PC-9 (cell line): ENCODE data around the gene CLEC4M. TPM values are rescaled to one million over a fixed set of nuclear protein-coding genes. Genes with fewer than 3 reads are reported as not detected.
"Not testable (repeated sequence)": the region's sequence is repeated elsewhere in the genome, so short reads cannot be mapped to it uniquely, and the experiment has no call there.

ENCODE experiments used
- BruUV-seq: library from RNA; stranded (reverse); fragments of 400-500 nt; replicated peaks from 2 replicates; lab custom pipeline; 2021; lab: Mats Ljungman, UMichigan
- CTCF ChIA-PET: fragments of 300-600 bp; sonication (Branson Sonifier 250); formaldehyde crosslinking; loops from one replicate; lab custom pipeline; 2022; ENCODE audit warnings: antibody characterized with exemption; lab: Charles Lee
- POLR2A ChIA-PET: fragments of 300-600 bp; sonication (Branson Sonifier 250); formaldehyde crosslinking; loops from one replicate; lab custom pipeline; 2022; ENCODE audit warnings: antibody characterized with exemption; ENCODE audit not compliant: unreplicated experiment; lab: Charles Lee
- DNase-seq, 2 experiments: peaks; one replicate each; pipeline versions ENCODE4 v3.0.0 to v3.0.0-alpha.2; 2015 to 2022; ENCODE audit warnings: mixed read lengths in 1 of 2
- H2AFZ ChIP-seq: fragments of 200-600 bp; sonication (generic); 2 replicates; pipeline ENCODE4 v1.8.1; 2017; ENCODE audit warnings: antibody characterized with exemption
- H3F3A ChIP-seq: fragments of 200-600 bp; sonication (generic); 2 replicates; pipeline ENCODE4 v1.8.1; 2017; ENCODE audit warnings: antibody characterized with exemption, mild to moderate bottlenecking, low read depth; ENCODE audit not compliant: insufficient read depth
- H3K27ac ChIP-seq: fragments of 200-600 bp; sonication (generic); 2 replicates; pipeline ENCODE4 v1.6.1; 2016; ENCODE audit warnings: mixed run types
- H3K27me3 ChIP-seq: fragments of 200-600 bp; sonication (generic); 2 replicates; pipeline ENCODE4 v1.6.1; 2016; ENCODE audit warnings: low read depth, mixed run types; ENCODE audit not compliant: insufficient read depth
- H3K36me3 ChIP-seq: fragments of 200-600 bp; sonication (generic); 2 replicates; pipeline ENCODE4 v1.6.1; 2016; ENCODE audit warnings: low read depth, mixed run types
- H3K4me1 ChIP-seq: fragments of 200-600 bp; sonication (generic); replicated peaks from 2 replicates; pipeline ENCODE4 v1.6.1; 2016; ENCODE audit warnings: mixed run types; ENCODE audit not compliant: insufficient read depth
- H3K4me2 ChIP-seq: fragments of 200-600 bp; sonication (generic); 2 replicates; pipeline ENCODE4 v1.6.1; 2017; ENCODE audit warnings: mixed run types
- H3K4me3 ChIP-seq: fragments of 200-600 bp; sonication (generic); 2 replicates; pipeline ENCODE4 v1.6.1; 2016; ENCODE audit warnings: mixed run types
- H3K79me2 ChIP-seq: fragments of 200-600 bp; sonication (generic); 2 replicates; pipeline ENCODE4 v1.6.1; 2017; ENCODE audit warnings: low read depth, mixed run types
- H3K9me2 ChIP-seq: fragments of 200-600 bp; sonication (generic); 2 replicates; pipeline ENCODE4 v1.8.1; 2017; ENCODE audit warnings: mild to moderate bottlenecking; ENCODE audit not compliant: insufficient read depth
- H3K9me3 ChIP-seq: fragments of 200-600 bp; sonication (generic); 2 replicates; pipeline ENCODE4 v1.8.1; 2016; ENCODE audit warnings: low read depth; ENCODE audit not compliant: insufficient read depth
- H4K20me1 ChIP-seq: fragments of 200-600 bp; sonication (generic); 2 replicates; pipeline ENCODE4 v1.8.1; 2017; ENCODE audit not compliant: insufficient read depth
- EZH2 ChIP-seq: fragments of 200-600 bp; sonication (generic); IDR thresholded peaks from 2 replicates; pipeline ENCODE4 v1.8.0; 2017; ENCODE audit warnings: antibody characterized with exemption, low read depth
- intact Hi-C: fragments of 100-400 bp; cut with micrococcal nuclease; formaldehyde crosslinking; loops from one replicate; pipeline ENCODE4 v1.10.0; 2022; ENCODE audit not compliant: unreplicated experiment
- total RNA-seq: library from RNA; stranded (reverse); gene quantifications from 2 replicates; pipeline ENCODE4 v1.2.3, GENCODE V29; 2021
- TF ChIP-seq, protein P1 (sequence below): fragments of 200-600 bp; sonication (generic); conservative IDR thresholded peaks from 2 replicates; pipeline ENCODE4 v1.6.1; 2017; ENCODE audit warnings: mixed run types, antibody characterized with exemption, mild to moderate bottlenecking, moderate library complexity

Gene CLEC4M
- total RNA-seq, 1 experiment from 2014 or later = not detected

DNA sequence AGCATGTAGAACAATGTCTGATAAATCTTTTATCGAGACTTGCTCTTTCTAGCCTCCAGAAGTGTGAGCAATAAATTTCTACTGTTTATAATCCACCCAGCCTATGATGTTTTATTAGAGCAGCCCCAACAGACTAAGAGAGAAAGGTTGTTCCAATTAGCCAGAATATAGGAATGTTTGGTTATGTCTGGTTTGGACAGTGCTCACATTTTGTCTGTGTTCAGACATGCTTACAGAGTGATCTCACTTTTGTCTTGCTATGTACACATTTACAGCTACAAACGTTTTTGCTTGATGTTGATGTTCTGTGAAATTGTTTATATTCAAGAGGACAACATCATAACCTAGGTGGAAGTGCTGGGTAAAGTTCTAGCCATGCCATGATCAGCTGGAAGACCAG, 48.9 kb downstream of the CLEC4M start:
- peaks cover 32% of the 10 kb centered on the region for H3F3A ChIP-seq
- H3K79me2 ChIP-seq = no peaks in the 10 kb centered on the region
- no peak for DNase-seq
- no peak overlapping the region for H2AFZ ChIP-seq
- H3K9me3 ChIP-seq = no peaks in the 10 kb centered on the region
- no peak overlapping the region for H3K27ac ChIP-seq
- no peaks in the 10 kb centered on the region for H3K9me2 ChIP-seq
- H3K4me1 ChIP-seq = peaks cover 32% of the 10 kb centered on the region
- ChIA-PET CTCF (no interaction called here), POLR2A (no interaction called here)
- TF ChIP-seq, protein P1, sequence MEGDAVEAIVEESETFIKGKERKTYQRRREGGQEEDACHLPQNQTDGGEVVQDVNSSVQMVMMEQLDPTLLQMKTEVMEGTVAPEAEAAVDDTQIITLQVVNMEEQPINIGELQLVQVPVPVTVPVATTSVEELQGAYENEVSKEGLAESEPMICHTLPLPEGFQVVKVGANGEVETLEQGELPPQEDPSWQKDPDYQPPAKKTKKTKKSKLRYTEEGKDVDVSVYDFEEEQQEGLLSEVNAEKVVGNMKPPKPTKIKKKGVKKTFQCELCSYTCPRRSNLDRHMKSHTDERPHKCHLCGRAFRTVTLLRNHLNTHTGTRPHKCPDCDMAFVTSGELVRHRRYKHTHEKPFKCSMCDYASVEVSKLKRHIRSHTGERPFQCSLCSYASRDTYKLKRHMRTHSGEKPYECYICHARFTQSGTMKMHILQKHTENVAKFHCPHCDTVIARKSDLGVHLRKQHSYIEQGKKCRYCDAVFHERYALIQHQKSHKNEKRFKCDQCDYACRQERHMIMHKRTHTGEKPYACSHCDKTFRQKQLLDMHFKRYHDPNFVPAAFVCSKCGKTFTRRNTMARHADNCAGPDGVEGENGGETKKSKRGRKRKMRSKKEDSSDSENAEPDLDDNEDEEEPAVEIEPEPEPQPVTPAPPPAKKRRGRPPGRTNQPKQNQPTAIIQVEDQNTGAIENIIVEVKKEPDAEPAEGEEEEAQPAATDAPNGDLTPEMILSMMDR = no peak
- no peak for TF ChIP-seq EZH2
- no peak overlapping the region for H3K4me2 ChIP-seq
- H4K20me1 ChIP-seq = no peaks in the 10 kb centered on the region
- no TSS peak for BruUV-seq
- H3K4me3 ChIP-seq = no peak overlapping the region
- H3K27me3 ChIP-seq = no peaks in the 10 kb centered on the region
- intact Hi-C loops = no loop called here
- no peaks in the 10 kb centered on the region for H3K36me3 ChIP-seq

DNA sequence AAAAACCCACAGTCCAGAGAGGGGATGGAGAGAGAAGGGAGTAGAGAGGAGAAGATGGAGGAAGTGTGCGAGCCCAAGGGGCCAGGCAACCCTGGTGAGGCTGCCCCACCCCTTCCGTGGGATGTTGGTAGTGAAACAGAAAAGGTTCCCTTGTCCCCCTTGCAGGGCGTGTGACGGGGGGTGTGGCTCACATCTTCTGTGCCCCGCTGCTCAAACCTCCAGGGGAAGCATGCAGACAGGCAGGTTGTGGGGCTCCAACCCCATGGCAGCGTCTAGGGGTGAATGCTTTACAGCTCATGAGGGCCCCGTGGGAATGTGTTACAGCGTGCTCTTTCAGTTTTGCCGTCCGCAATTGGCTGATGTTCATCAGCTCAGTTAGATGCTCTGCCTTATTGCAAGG, 52.3 kb downstream of the CLEC4M start:
- no peak overlapping the region; the same call in 1 of the 2 replicates for H3K4me2 ChIP-seq
- H4K20me1 ChIP-seq = no peaks in the 10 kb centered on the region
- TF ChIP-seq, protein P1 = no peak
- TF ChIP-seq EZH2 = no peak
- no peak for DNase-seq
- no peak overlapping the region for H3K27ac ChIP-seq
- BruUV-seq = no TSS peak
- H3K27me3 ChIP-seq = no peaks in the 10 kb centered on the region
- no peaks in the 10 kb centered on the region for H3K36me3 ChIP-seq
- no peaks in the 10 kb centered on the region for H3K79me2 ChIP-seq
- no peaks in the 10 kb centered on the region for H3K9me2 ChIP-seq
- H3F3A ChIP-seq = 0 out of 2 replicates have a peak, but pooled peaks cover 8% of the 10 kb centered on the region
- intact Hi-C loops = no loop called here
- POLR2A ChIA-PET = no interaction called here
- no peaks in the 10 kb centered on the region for H3K9me3 ChIP-seq
- H3K4me3 ChIP-seq = no peak overlapping the region
- H3K4me1 ChIP-seq = peaks cover 7% of the 10 kb centered on the region; the same call in 1 of the 2 replicates
- CTCF ChIA-PET = interaction anchor here (0.5 kb wide), 1 partner anchor 41 kb away, joined by 4 read pairs; no protein-coding TSS in a partner anchor
- H2AFZ ChIP-seq = no peak overlapping the region

DNA sequence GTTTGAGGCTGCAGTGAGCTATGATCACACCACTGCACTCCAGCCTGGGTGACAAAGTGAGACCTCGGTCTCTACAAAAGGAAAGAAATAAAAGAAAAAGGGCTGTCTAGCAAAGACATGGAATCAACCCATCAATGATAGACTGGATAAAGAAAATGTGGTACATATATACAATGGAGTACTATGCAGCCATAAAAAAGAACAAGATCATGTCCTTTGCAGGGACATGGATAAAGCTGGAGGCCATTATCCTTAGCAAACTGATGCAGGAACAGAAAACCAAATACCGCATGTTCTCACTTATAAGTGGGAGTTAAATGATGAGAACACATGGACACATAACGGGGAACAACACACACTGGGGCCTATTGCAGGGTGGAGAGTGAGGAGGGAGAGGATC, 53.0 kb downstream of the CLEC4M start:
- DNase-seq, H3K27ac ChIP-seq, H3K9me2 ChIP-seq, H3K4me2 ChIP-seq, intact Hi-C loops, BruUV-seq, POLR2A ChIA-PET, H3K4me1 ChIP-seq, H3K36me3 ChIP-seq, H3K9me3 ChIP-seq, CTCF ChIA-PET, H3K4me3 ChIP-seq, H3K79me2 ChIP-seq, H3F3A ChIP-seq, H2AFZ ChIP-seq, H3K27me3 ChIP-seq, H4K20me1 ChIP-seq: not testable (repeated sequence)

DNA sequence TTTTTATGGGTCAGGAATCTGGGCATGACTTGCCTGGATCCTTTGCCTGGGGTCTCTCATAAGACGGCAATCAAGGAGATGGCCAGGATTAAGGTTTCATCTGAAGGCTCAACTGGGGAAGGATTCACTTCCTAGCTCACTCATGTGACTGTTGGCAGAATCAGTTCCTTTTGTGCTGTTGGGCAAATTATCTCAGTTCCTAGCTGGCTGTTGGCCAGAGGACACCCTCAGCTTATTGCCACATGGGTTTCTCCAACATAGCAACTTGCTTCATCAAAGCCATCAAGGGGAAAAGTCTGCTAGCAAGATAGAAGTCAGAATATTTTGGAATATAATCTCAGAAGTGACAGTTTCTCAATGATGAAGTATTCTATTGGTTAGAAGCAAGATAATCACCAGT, 54.8 kb downstream of the CLEC4M start:
- Histone ChIP-seq H3K36me3 (no peaks in the 10 kb centered on the region), H3K4me2 (no peak overlapping the region), H3K27ac (no peak overlapping the region), H3K27me3 (no peaks in the 10 kb centered on the region), H3K9me3 (no peaks in the 10 kb centered on the region), H3K4me3 (no peak overlapping the region), H3K4me1 (peaks cover 7% of the 10 kb centered on the region; the same call in 1 of the 2 replicates), H2AFZ (no peak overlapping the region), H4K20me1 (no peaks in the 10 kb centered on the region), H3K9me2 (no peaks in the 10 kb centered on the region), H3F3A (no peaks in the 10 kb centered on the region; the same call in 1 of the 2 replicates), H3K79me2 (no peaks in the 10 kb centered on the region)
- no peak for DNase-seq
- POLR2A ChIA-PET = interaction anchor here (0.6 kb wide), 1 partner anchor 34 kb away, joined by 6 read pairs; no protein-coding TSS in a partner anchor
- intact Hi-C loops = no loop called here
- CTCF ChIA-PET = interaction anchor here (0.6 kb wide), 1 partner anchor 251 kb away, joined by 3 read pairs; no protein-coding TSS in a partner anchor
- TF ChIP-seq, protein P1 = no peak
- TF ChIP-seq EZH2 = no peak
- BruUV-seq = no TSS peak
